GM04503 (cell line): ENCODE measurements around the gene APOB.

Source experiments
- DNase-seq: peaks from one replicate; pipeline ENCODE4 v3.0.0-alpha.2; 2012; ENCODE audit warnings: low read depth

APOB gene

GRCh38 chr2:20977520-20978180 lies 66.2 kb downstream of the APOB start:
- no peak for DNase-seq

GRCh38 chr2:20976527-20976926 lies 67.3 kb downstream of the APOB start:
- DNase-seq, result no peak

GRCh38 chr2:20972792-20973565 lies 70.9 kb downstream of the APOB start:
- DNase-seq, result no peak

GRCh38 chr2:20972110-20972509 lies 71.8 kb downstream of the APOB start:
- DNase-seq, result no peak

GRCh38 chr2:20970068-20970467 lies 73.8 kb downstream of the APOB start:
- DNase-seq, result no peak

GRCh38 chr2:20966061-20966595 lies 77.7 kb downstream of the APOB start:
- DNase-seq, result no peak

GRCh38 chr2:20965221-20965620 lies 78.7 kb downstream of the APOB start:
- no peak for DNase-seq

GRCh38 chr2:20963867-20964266 lies 80.0 kb downstream of the APOB start:
- DNase-seq, result no peak

- peak; percentile 7 for DNase-seq
These were observed 80.8 kb downstream of the APOB start for GRCh38 chr2:20962939-20963557.

GRCh38 chr2:20961858-20962257 lies 82.0 kb downstream of the APOB start:
- DNase-seq, result no peak

- no peak for DNase-seq
These were observed 83.9 kb downstream of the APOB start for GRCh38 chr2:20960003-20960402.

GRCh38 chr2:20959252-20959651 lies 84.6 kb downstream of the APOB start:
- no peak for DNase-seq

GRCh38 chr2:20957788-20958525 lies 85.9 kb downstream of the APOB start:
- no peak for DNase-seq

GRCh38 chr2:20955277-20956026 lies 88.4 kb downstream of the APOB start:
- DNase-seq, result no peak

GRCh38 chr2:20953146-20953824 lies 90.6 kb downstream of the APOB start:
- DNase-seq, result no peak
